OCI-LY7 (cell line): ENCODE results near the gene PLD1. TPM values are rescaled to one million over a fixed set of nuclear protein-coding genes. Genes with fewer than 3 reads are reported as not detected.

Experiments
- BruUV-seq: library from RNA; stranded (reverse); fragments of 400-500 nt; replicated peaks from 2 replicates; lab custom pipeline; 2021; lab: Mats Ljungman, UMichigan
- CTCF ChIA-PET: fragments of 300-600 bp; sonication (Branson Sonifier 250); formaldehyde crosslinking; loops from one replicate; lab custom pipeline; 2022; ENCODE audit warnings: antibody characterized with exemption; ENCODE audit not compliant: unreplicated experiment; lab: Charles Lee
- POLR2A ChIA-PET: fragments of 300-600 bp; sonication (Branson Sonifier 250); formaldehyde crosslinking; loops from one replicate; lab custom pipeline; 2022; ENCODE audit warnings: antibody characterized with exemption; lab: Charles Lee
- DNase-seq: peaks from one replicate; pipeline ENCODE4 v3.0.0-alpha.2; 2015; ENCODE audit warnings: low spot score
- H2AFZ ChIP-seq: fragments of 200-600 bp; sonication (generic), shearing (Covaris generic); 2 replicates; pipeline ENCODE4 v1.6.1; 2014; ENCODE audit warnings: mild to moderate bottlenecking, antibody characterized with exemption, low read length, moderate library complexity
- H3K27ac ChIP-seq: fragments of 200-600 bp; sonication (generic); 2 replicates; pipeline ENCODE4 v1.5.1; 2014; ENCODE audit warnings: mixed run types, low read depth, mild to moderate bottlenecking, moderate library complexity, low read length, inconsistent platforms; ENCODE audit not compliant: poor library complexity, severe bottlenecking
- H3K36me3 ChIP-seq: fragments of 200-600 bp; sonication (generic); 2 replicates; pipeline ENCODE4 v1.6.1; 2014; ENCODE audit warnings: mild to moderate bottlenecking, antibody characterized with exemption, low read length, moderate library complexity, mixed read lengths; ENCODE audit not compliant: insufficient read depth
- H3K4me1 ChIP-seq: fragments of 200-600 bp; sonication (generic); 2 replicates; pipeline ENCODE4 v1.5.1; 2014; ENCODE audit warnings: mild to moderate bottlenecking, low read length; ENCODE audit not compliant: insufficient read depth, poor library complexity, severe bottlenecking
- H3K4me2 ChIP-seq: fragments of 200-600 bp; sonication (generic); 2 replicates; pipeline ENCODE4 v1.6.1; 2014; ENCODE audit warnings: mild to moderate bottlenecking, low read length
- H3K4me3 ChIP-seq: fragments of 200-600 bp; sonication (generic); 2 replicates; pipeline ENCODE4 v1.5.1; 2014; ENCODE audit warnings: mild to moderate bottlenecking, low read depth, low read length; ENCODE audit not compliant: poor library complexity, severe bottlenecking
- H3K79me2 ChIP-seq: fragments of 200-600 bp; sonication (generic); 2 replicates; pipeline ENCODE4 v1.6.1; 2016; ENCODE audit warnings: low read depth, mild to moderate bottlenecking, low read length, moderate library complexity, mixed read lengths; ENCODE audit not compliant: insufficient read depth
- H3K9me2 ChIP-seq: fragments of 200-600 bp; sonication (generic); 2 replicates; pipeline ENCODE4 v1.6.1; 2016; ENCODE audit warnings: mild to moderate bottlenecking, low read length, mixed read lengths; ENCODE audit not compliant: insufficient read depth
- H3K9me3 ChIP-seq: fragments of 200-600 bp; sonication (generic); 2 replicates; pipeline ENCODE4 v1.6.1; 2014; ENCODE audit warnings: mild to moderate bottlenecking, mixed run types, low read length, mixed read lengths
- H4K20me1 ChIP-seq: fragments of 200-600 bp; sonication (generic); 2 replicates; pipeline ENCODE4 v1.6.1; 2014; ENCODE audit warnings: mild to moderate bottlenecking, antibody characterized with exemption, low read length, moderate library complexity, mixed read lengths; ENCODE audit not compliant: insufficient read depth
- EZH2phosphoT487 ChIP-seq: fragments of 200-600 bp; sonication (generic); IDR thresholded peaks from 2 replicates; pipeline ENCODE4 v1.6.1; 2018; ENCODE audit warnings: low read depth, borderline replicate concordance, mild to moderate bottlenecking, mixed run types, antibody characterized with exemption, low read length, moderate library complexity, mixed read lengths
- intact Hi-C: fragments of 100-400 bp; cut with micrococcal nuclease; formaldehyde crosslinking; loops from one replicate; pipeline ENCODE4 v1.10.0; 2022; ENCODE audit not compliant: unreplicated experiment
- total RNA-seq, 2 experiments: library from RNA; depleted of rRNA in 1 of 2; stranded (reverse); fragments of >200 nt in 1 of 2; shearing (Covaris generic) in 1 of 2; gene quantifications; 2 replicates each; pipeline ENCODE4 v1.2.3, GENCODE V29; 2014 to 2022
- TF ChIP-seq, protein P1 (sequence below): fragments of 200-600 bp; sonication (generic); conservative IDR thresholded peaks from 2 replicates; pipeline ENCODE4 v1.5.1; 2014; ENCODE audit warnings: mild to moderate bottlenecking, antibody characterized with exemption, low read length, moderate library complexity, mixed read lengths

The PLD1 gene
- total RNA-seq, 2 experiments from 2014 or later: not detected

DNA sequence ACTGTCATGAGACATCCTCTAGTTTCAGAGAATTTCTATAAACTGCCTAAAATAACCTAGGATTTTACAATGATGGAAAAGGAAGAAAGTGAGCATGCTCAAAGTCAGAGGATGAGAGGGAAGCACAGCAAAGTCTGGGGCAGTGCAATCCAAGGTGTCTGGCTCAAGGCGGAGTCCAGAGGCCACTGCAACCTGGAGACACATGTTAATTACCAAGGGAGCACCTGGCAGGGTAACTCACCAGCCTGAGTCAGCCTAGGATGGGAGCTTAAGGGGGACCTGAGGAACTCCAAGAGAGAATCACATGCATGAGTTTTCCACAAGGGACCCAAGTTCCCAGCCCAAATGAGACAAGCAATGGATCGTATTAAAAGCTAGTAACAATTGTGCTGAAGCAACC lies 49.8 kb downstream of the PLD1 start:
- DNase-seq: no peak
- Histone ChIP-seq H3K9me3 (no peaks in the 10 kb centered on the region), H3K4me3 (no peak overlapping the region), H4K20me1 (no peaks in the 10 kb centered on the region), H3K79me2 (no peaks in the 10 kb centered on the region), H3K9me2 (no peaks in the 10 kb centered on the region), H3K36me3 (no peaks in the 10 kb centered on the region), H3K27ac (no peak overlapping the region), H3K4me1 (no peaks in the 10 kb centered on the region), H2AFZ (no peak overlapping the region), H3K4me2 (no peak overlapping the region)
- CTCF ChIA-PET: no interaction called here
- POLR2A ChIA-PET: no interaction called here
- no TSS peak for BruUV-seq
- TF ChIP-seq, protein P1, sequence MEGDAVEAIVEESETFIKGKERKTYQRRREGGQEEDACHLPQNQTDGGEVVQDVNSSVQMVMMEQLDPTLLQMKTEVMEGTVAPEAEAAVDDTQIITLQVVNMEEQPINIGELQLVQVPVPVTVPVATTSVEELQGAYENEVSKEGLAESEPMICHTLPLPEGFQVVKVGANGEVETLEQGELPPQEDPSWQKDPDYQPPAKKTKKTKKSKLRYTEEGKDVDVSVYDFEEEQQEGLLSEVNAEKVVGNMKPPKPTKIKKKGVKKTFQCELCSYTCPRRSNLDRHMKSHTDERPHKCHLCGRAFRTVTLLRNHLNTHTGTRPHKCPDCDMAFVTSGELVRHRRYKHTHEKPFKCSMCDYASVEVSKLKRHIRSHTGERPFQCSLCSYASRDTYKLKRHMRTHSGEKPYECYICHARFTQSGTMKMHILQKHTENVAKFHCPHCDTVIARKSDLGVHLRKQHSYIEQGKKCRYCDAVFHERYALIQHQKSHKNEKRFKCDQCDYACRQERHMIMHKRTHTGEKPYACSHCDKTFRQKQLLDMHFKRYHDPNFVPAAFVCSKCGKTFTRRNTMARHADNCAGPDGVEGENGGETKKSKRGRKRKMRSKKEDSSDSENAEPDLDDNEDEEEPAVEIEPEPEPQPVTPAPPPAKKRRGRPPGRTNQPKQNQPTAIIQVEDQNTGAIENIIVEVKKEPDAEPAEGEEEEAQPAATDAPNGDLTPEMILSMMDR: no peak
- TF ChIP-seq EZH2phosphoT487: no peak
- intact Hi-C loops: no loop called here

DNA sequence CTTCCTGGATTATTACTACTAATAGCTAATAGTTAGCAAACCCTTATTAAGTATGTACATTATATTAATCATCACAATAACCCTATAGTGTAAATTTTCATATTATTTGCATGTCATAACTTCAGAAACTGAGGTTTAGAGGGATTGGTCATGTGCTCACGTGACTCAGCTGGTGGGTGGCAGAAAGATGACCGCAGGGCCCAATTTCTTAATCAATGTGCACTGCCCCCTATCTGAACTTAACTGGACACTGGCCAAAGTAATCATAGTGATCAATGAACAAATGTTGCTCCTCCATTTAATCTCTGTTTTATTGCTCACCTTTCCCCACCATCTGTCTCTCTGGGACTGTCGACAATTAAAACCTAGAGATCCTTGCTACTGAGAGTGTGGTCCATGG lies 52.2 kb downstream of the PLD1 start:
- CTCF ChIA-PET: no interaction called here
- Histone ChIP-seq H3K4me3 (no peak overlapping the region), H4K20me1 (no peaks in the 10 kb centered on the region), H3K4me1 (no peaks in the 10 kb centered on the region), H3K9me3 (no peaks in the 10 kb centered on the region), H3K36me3 (no peaks in the 10 kb centered on the region), H2AFZ (no peak overlapping the region), H3K79me2 (no peaks in the 10 kb centered on the region), H3K27ac (no peak overlapping the region), H3K9me2 (no peaks in the 10 kb centered on the region), H3K4me2 (no peak overlapping the region)
- POLR2A ChIA-PET: interaction anchor here (0.6 to 1.5 kb wide), 6 partner anchors 9 to 793 kb away, joined by 3 to 6 read pairs (median 3); no protein-coding TSS in a partner anchor
- TF ChIP-seq, protein P1: no peak
- TF ChIP-seq EZH2phosphoT487: no peak
- no TSS peak for BruUV-seq
- intact Hi-C loops: no loop called here
- DNase-seq: no peak

DNA sequence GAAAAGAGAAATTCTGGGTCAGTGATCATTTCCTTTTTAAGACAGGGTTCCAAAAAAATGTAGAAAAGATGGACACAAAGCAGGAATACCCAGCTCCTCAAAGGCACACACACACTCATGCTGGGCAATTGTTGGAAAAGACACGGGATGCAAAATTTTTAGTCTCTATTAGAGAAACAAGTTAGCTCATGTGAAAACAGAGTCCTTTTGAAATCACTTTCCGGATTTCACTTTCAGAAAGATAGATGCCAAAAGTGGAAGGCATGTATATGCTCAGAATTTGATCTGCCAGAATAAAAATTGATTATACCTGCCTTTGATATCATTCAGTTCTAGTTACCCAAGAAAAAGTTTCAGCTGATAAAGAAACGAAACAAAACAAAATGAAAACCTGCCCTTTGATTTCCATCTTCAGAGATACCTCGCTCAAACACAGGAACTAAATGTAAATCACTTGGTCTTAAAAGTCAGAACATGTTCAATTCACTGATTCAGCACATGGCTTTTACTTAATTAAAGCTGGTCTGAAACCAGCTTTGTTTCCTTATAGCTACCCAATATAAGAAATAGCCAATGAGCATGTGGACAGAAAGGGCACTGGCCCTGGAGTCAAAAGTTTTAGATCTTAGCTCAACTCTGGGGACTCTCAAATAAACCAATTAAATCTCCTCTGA lies 52.8 kb downstream of the PLD1 start:
- H4K20me1 ChIP-seq: no peaks in the 10 kb centered on the region

More for the DNA sequence above, 52.8 kb downstream of the PLD1 start:
- H3K4me2 ChIP-seq: no peak overlapping the region
- H2AFZ ChIP-seq: no peak overlapping the region
- H3K36me3 ChIP-seq: no peaks in the 10 kb centered on the region
- intact Hi-C loops: no loop called here
- no peak for DNase-seq
- no peaks in the 10 kb centered on the region for H3K4me1 ChIP-seq
- ChIA-PET CTCF (no interaction called here), POLR2A (interaction anchor here (0.6 to 1.5 kb wide), 6 partner anchors 9 to 792 kb away, joined by 3 to 6 read pairs (median 3); no protein-coding TSS in a partner anchor)
- H3K9me3 ChIP-seq: no peaks in the 10 kb centered on the region
- BruUV-seq: no TSS peak
- no peaks in the 10 kb centered on the region for H3K9me2 ChIP-seq
- TF ChIP-seq, protein P1: no peak
- TF ChIP-seq EZH2phosphoT487: no peak
- no peak overlapping the region for H3K4me3 ChIP-seq
- no peaks in the 10 kb centered on the region for H3K79me2 ChIP-seq
- no peak overlapping the region for H3K27ac ChIP-seq
